ENCODE measurements around the gene KY. TPM values are rescaled to one million over a fixed set of nuclear protein-coding genes. Genes with fewer than 3 reads are reported as not detected.

The KY gene
- polyA plus RNA-seq, 3 donors = 0.03 to 0.09 TPM; not detected in 1

DNA sequence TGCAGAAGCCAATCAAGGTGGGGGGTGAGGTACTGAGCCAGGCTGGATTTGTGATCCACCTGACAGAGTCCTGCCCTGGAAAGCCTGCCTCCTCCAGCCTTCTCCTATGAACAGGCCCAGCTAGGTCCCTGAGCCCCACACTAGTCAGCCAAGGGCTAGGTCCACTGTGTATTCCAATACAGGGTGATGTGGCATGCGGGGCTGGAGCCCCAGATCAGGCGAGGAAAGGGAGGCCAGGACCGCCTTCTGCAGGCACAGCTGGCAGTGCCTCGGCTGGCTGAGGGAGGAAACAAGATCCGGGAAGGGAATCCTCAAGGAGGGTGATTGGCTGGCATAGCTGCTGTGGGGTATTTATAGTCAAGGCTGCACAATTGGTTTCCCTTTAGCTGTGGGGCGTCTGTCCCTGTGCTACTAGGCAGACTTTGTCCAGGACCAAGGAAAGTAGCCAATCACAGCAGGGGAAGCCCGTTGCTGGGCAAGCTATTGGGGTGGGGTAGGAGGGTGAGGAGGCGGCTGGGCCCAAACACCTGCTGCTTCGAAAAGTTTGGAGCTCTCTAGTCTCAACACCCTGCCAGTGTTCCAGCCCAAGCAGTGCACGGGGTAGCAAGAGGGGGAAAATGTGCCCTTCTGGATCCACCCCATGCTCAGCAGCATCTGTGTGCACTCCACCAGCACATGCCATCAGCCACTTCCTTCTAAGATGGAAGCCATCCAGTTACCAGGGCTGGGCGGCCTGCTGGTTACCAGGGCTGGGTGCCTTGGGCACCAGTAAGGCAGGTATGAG lies 5.9 kb downstream of the KY start:
- no peaks in the 10 kb centered on the region for H3K36me3 ChIP-seq (replicated peaks in 1 of 2; ENCODE audit: control insufficient read depth in 1 of 2, insufficient read depth in 2 of 2, low read length in 2 of 2)
- intact Hi-C loops (cut with micrococcal nuclease) = loop anchor here in 1 of 2 donors (5.0 kb wide), 1 partner anchor 43 kb away; no protein-coding TSS in a partner anchor
- no peaks in the 10 kb centered on the region for H3K9me3 ChIP-seq (replicated peaks in 1 of 2; ENCODE audit: control insufficient read depth in 1 of 2, insufficient read depth in 1 of 2, low read length in 2 of 2)
- H3K27me3 ChIP-seq (ENCODE audit: control insufficient read depth in 2 of 2, insufficient read depth in 2 of 2, low read length in 2 of 2) = no peaks in the 10 kb centered on the region
- no peak for DNase-seq
- no peaks in the 10 kb centered on the region for H3K4me1 ChIP-seq (ENCODE audit: control insufficient read depth in 1 of 2, insufficient read depth in 2 of 2, low read length in 2 of 2)
- no peak overlapping the region for H3K9ac ChIP-seq (ENCODE audit: insufficient read depth, low read length, poor library complexity, severe bottlenecking)
- H3K27me3 Mint-ChIP-seq (ENCODE audit: low read depth in 3 of 3) = peaks cover 6 to 11% (median 6%) of the 10 kb centered on the region in 3 donors
- H3K4me3 ChIP-seq (replicated peaks in 1 of 3; ENCODE audit: low read depth in 2 of 3, low read length in 3 of 3) = no peak overlapping the region
- H3K79me2 ChIP-seq (ENCODE audit: insufficient read depth, low read length) = no peaks in the 10 kb centered on the region
- H3K27ac ChIP-seq (ENCODE audit: low read depth in 1 of 2, low read length in 2 of 2) = no peak overlapping the region
- H3K4me2 ChIP-seq (replicated peaks; ENCODE audit: extremely low read depth, low read length, poor library complexity, severe bottlenecking) = no peak overlapping the region
- no peaks in the 10 kb centered on the region for H3K36me3 Mint-ChIP-seq
- no peak overlapping the region for H3K4me3 Mint-ChIP-seq
- TF ChIP-seq CTCF (IDR thresholded peaks at IDR 0.05) = no peak
- WGBS (ENCODE audit: insufficient coverage) = 91% methylated on average over 9 of the region's 11 CpGs
- peaks cover 0 to 1% (median 0%) of the 10 kb centered on the region in 7 donors for H3K9me3 Mint-ChIP-seq
- H2AFZ ChIP-seq (ENCODE audit: insufficient read depth, low read depth, low read length, poor library complexity, severe bottlenecking) = no peak overlapping the region
- no peak overlapping the region for H3K27ac Mint-ChIP-seq
- H4K20me1 ChIP-seq (ENCODE audit: insufficient read depth, low read length) = no peaks in the 10 kb centered on the region
- peaks cover 2% of the 10 kb centered on the region for H3K4me1 Mint-ChIP-seq

- Mint-ChIP-seq H3K4me1 (peaks cover 2% of the 10 kb centered on the region), H3K4me3 (no peak overlapping the region), H3K36me3 (no peaks in the 10 kb centered on the region), H3K9me3 (peaks cover 0 to 1% (median 0%) of the 10 kb centered on the region in 7 donors), H3K27ac (no peak overlapping the region), H3K27me3 (ENCODE audit: low read depth in 3 of 3) (peaks cover 0 to 5% (median 2%) of the 10 kb centered on the region in 3 donors)
- H3K9ac ChIP-seq (ENCODE audit: insufficient read depth, low read length, poor library complexity, severe bottlenecking) = no peak overlapping the region
- H3K4me2 ChIP-seq (replicated peaks; ENCODE audit: extremely low read depth, low read length, poor library complexity, severe bottlenecking) = no peak overlapping the region
- intact Hi-C loops (cut with micrococcal nuclease) = loop anchor here in 1 of 2 donors (5.0 kb wide), 1 partner anchor 41 kb away; no protein-coding TSS in a partner anchor
- H3K79me2 ChIP-seq (ENCODE audit: insufficient read depth, low read length) = no peaks in the 10 kb centered on the region
- no peaks in the 10 kb centered on the region for H4K20me1 ChIP-seq (ENCODE audit: insufficient read depth, low read length)
- no peak overlapping the region for H2AFZ ChIP-seq (ENCODE audit: insufficient read depth, low read depth, low read length, poor library complexity, severe bottlenecking)
- H3K4me3 ChIP-seq (replicated peaks in 1 of 3; ENCODE audit: low read depth in 2 of 3, low read length in 3 of 3) = no peak overlapping the region
- no peak for TF ChIP-seq CTCF (IDR thresholded peaks at IDR 0.05)
- H3K9me3 ChIP-seq (replicated peaks in 1 of 2; ENCODE audit: control insufficient read depth in 1 of 2, insufficient read depth in 1 of 2, low read length in 2 of 2) = no peaks in the 10 kb centered on the region
- no peaks in the 10 kb centered on the region for H3K4me1 ChIP-seq (ENCODE audit: control insufficient read depth in 1 of 2, insufficient read depth in 2 of 2, low read length in 2 of 2)
- H3K27me3 ChIP-seq (ENCODE audit: control insufficient read depth in 2 of 2, insufficient read depth in 2 of 2, low read length in 2 of 2) = no peaks in the 10 kb centered on the region
- H3K27ac ChIP-seq (ENCODE audit: low read depth in 1 of 2, low read length in 2 of 2) = no peak overlapping the region
- no peaks in the 10 kb centered on the region for H3K36me3 ChIP-seq (replicated peaks in 1 of 2; ENCODE audit: control insufficient read depth in 1 of 2, insufficient read depth in 2 of 2, low read length in 2 of 2)
- no peak for DNase-seq
- 97% methylated on average over 8 of the region's 8 CpGs for WGBS (ENCODE audit: insufficient coverage)
Measured at GRCh38 chr3:134643150-134643675, 7.6 kb downstream of the KY start.

Data from CD14-positive monocyte (primary cell).